ENCODE data around the gene TBC1D14.

- TF ChIP-seq E2F6 (IDR thresholded peaks at IDR 0.05) = no peak
- no peak for TF ChIP-seq SRF (IDR thresholded peaks at IDR 0.05; ENCODE audit: low read depth, low read length)
- TF ChIP-seq EZH2 (IDR thresholded peaks at IDR 0.05; ENCODE audit: low read depth, low read length, severe bottlenecking) = no peak
Measured at GRCh38 chr4:6943012-6943884, 33.6 kb downstream of the TBC1D14 start.
